Bronchial epithelial cell (primary cell): Measurements from ENCODE around the gene MARCKS. TPM values are rescaled to one million over a fixed set of nuclear protein-coding genes. Genes with fewer than 3 reads are reported as not detected.

ENCODE experiments used
- DNase-seq: peaks from one replicate; pipeline ENCODE4 v3.0.0-alpha.2; 2010; ENCODE audit warnings: low read depth
- FAIRE-seq: peaks from 2 replicates; lab custom pipeline; 2011; peaks lifted over from hg19 to GRCh38; lab: Jason Lieb, UNC
- H3K27me3 ChIP-seq: 2 replicates; pipeline ENCODE4 v1.5.1; 2011; ENCODE audit warnings: low read length; ENCODE audit not compliant: control insufficient read depth, insufficient read depth
- H3K36me3 ChIP-seq: 2 replicates; pipeline ENCODE4 v1.5.1; 2011; ENCODE audit warnings: low read length; ENCODE audit not compliant: control insufficient read depth, insufficient read depth
- H3K4me3 ChIP-seq: 2 replicates; pipeline ENCODE4 v1.5.1; 2011; ENCODE audit warnings: mild to moderate bottlenecking, low read depth, low read length, control low read depth
- CTCF ChIP-seq: IDR thresholded peaks from 2 replicates; pipeline ENCODE4 v1.5.1; 2011; ENCODE audit warnings: mild to moderate bottlenecking, moderate library complexity, low read length, control low read depth, inconsistent platforms; ENCODE audit not compliant: insufficient read depth, severe bottlenecking
- total RNA-seq: library from RNA; depleted of rRNA; stranded (reverse); fragments of >200 nt; gene quantifications from 2 replicates; pipeline ENCODE4 v1.2.1, GENCODE V29; 2014

MARCKS gene
- total RNA-seq, 1 donor from 2014 or later, result 74.5 TPM

- TF ChIP-seq CTCF, result no peak
- FAIRE-seq, result no peak
- H3K4me3 ChIP-seq, result no peak overlapping the region
- no peak for DNase-seq
- no peaks in the 10 kb centered on the region for H3K27me3 ChIP-seq
- no peaks in the 10 kb centered on the region for H3K36me3 ChIP-seq
These were observed 13.6 kb upstream of the MARCKS start for GRCh38 chr6:113843500-113844073.

GRCh38 chr6:113846577-113846976, 10.6 kb upstream of the MARCKS start:
- H3K27me3 ChIP-seq, result no peaks in the 10 kb centered on the region
- no peak overlapping the region for H3K4me3 ChIP-seq
- FAIRE-seq, result no peak
- H3K36me3 ChIP-seq, result no peaks in the 10 kb centered on the region
- TF ChIP-seq CTCF, result no peak
- DNase-seq, result no peak

GRCh38 chr6:113847447-113847846, 9.7 kb upstream of the MARCKS start:
- H3K4me3 ChIP-seq, result no peak overlapping the region
- peak; percentile 47 for DNase-seq
- no peak for FAIRE-seq
- no peak for TF ChIP-seq CTCF
- H3K36me3 ChIP-seq, result no peaks in the 10 kb centered on the region
- H3K27me3 ChIP-seq, result no peaks in the 10 kb centered on the region

GRCh38 chr6:113848280-113848679, 8.9 kb upstream of the MARCKS start:
- no peak for TF ChIP-seq CTCF
- DNase-seq (no peak), FAIRE-seq (no peak)
- H3K4me3 ChIP-seq, result no peak overlapping the region
- H3K36me3 ChIP-seq, result no peaks in the 10 kb centered on the region
- no peaks in the 10 kb centered on the region for H3K27me3 ChIP-seq

GRCh38 chr6:113848811-113849210, 8.3 kb upstream of the MARCKS start:
- FAIRE-seq, result no peak
- no peak for DNase-seq
- no peak overlapping the region for H3K4me3 ChIP-seq
- H3K36me3 ChIP-seq, result no peaks in the 10 kb centered on the region
- H3K27me3 ChIP-seq, result no peaks in the 10 kb centered on the region
- TF ChIP-seq CTCF, result no peak

GRCh38 chr6:113853252-113853651, 3.9 kb upstream of the MARCKS start:
- DNase-seq, result no peak
- no peak overlapping the region for H3K4me3 ChIP-seq
- no peaks in the 10 kb centered on the region for H3K27me3 ChIP-seq
- no peak for TF ChIP-seq CTCF
- no peak for FAIRE-seq
- no peaks in the 10 kb centered on the region for H3K36me3 ChIP-seq
